Measurements from ENCODE around the gene LIM2. TPM values are rescaled to one million over a fixed set of nuclear protein-coding genes. Genes with fewer than 3 reads are reported as not detected.
A peak's percentile ranks its signal among the peaks of the same experiment; 100 is the strongest.

Gene LIM2
- total and polyA plus RNA-seq, 2 donors (not counting 1 experiment from before 2014, with no cell fraction given), result not detected

DNA sequence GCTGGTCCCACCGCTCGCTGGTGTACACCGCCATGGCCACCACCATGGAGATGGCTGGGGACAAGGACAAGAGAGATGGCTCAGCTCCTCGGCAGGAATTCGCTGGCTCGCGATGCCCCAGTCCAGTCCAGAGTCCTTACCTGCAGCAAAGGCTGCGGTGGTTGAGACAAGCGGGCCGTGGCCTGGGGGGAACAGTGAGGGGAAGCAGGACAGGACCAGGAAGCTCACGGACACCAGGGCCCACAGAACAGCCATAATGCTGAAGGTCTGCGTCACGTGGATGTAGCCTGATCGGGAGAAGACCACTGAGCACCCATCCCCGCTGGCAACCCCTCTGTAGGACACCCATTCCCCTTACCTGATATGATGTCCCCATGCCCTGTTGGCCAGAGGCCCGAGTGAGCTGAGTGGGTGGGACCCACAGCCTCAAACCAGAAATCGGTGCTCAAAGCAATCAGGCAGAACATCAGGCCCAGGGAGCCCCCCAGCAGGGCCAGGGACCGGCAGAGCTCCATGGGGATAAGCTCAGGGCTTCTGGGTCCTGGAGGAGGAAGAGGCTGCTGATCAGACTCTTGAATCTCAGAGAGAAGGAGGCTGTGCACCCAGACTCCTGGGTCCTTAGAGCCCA is 15.6 kb downstream of the LIM2 start:
- WGBS (ENCODE audit: insufficient coverage), result 82% methylated on average over 18 of the region's 18 CpGs
- H3K27me3 ChIP-seq (replicated peaks in 1 of 4; ENCODE audit: control extremely low read depth in 1 of 4, control insufficient read depth in 3 of 4, insufficient read depth in 4 of 4, low read length in 3 of 4), result no peaks in the 10 kb centered on the region
- ChIA-PET CTCF (interaction anchor here (0.9 to 1.6 kb wide), 2 partner anchors 32 to 46 kb away, joined by 3 read pairs; partner anchors contain the start of gene SIGLEC10), POLR2A (no interaction called here)
- H3K36me3 ChIP-seq (replicated peaks in 1 of 2; ENCODE audit: control extremely low read depth in 1 of 2, control insufficient read depth in 1 of 2, extremely low read depth in 1 of 2, insufficient read depth in 2 of 2, low read length in 1 of 2), result no peaks in the 10 kb centered on the region
- H3K4me3 Mint-ChIP-seq, result no peak overlapping the region
- peaks cover 0 to 19% of the 10 kb centered on the region in 2 donors for H3K4me1 ChIP-seq (ENCODE audit: control insufficient read depth in 2 of 2, insufficient read depth in 2 of 2, low read length in 2 of 2)
- TF ChIP-seq EZH2 (IDR thresholded peaks at IDR 0.05; ENCODE audit: borderline replicate concordance, insufficient read depth, low read depth, low read length, poor library complexity, severe bottlenecking), result no peak
- TF ChIP-seq, protein P1, sequence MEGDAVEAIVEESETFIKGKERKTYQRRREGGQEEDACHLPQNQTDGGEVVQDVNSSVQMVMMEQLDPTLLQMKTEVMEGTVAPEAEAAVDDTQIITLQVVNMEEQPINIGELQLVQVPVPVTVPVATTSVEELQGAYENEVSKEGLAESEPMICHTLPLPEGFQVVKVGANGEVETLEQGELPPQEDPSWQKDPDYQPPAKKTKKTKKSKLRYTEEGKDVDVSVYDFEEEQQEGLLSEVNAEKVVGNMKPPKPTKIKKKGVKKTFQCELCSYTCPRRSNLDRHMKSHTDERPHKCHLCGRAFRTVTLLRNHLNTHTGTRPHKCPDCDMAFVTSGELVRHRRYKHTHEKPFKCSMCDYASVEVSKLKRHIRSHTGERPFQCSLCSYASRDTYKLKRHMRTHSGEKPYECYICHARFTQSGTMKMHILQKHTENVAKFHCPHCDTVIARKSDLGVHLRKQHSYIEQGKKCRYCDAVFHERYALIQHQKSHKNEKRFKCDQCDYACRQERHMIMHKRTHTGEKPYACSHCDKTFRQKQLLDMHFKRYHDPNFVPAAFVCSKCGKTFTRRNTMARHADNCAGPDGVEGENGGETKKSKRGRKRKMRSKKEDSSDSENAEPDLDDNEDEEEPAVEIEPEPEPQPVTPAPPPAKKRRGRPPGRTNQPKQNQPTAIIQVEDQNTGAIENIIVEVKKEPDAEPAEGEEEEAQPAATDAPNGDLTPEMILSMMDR (IDR thresholded peaks at IDR 0.05), result no peak
- H4K20me1 ChIP-seq (ENCODE audit: control insufficient read depth, insufficient read depth, low read length, poor library complexity, severe bottlenecking), result no peaks in the 10 kb centered on the region
- no peaks in the 10 kb centered on the region for H3K27me3 Mint-ChIP-seq
- intact Hi-C loops (cut with micrococcal nuclease), result no loop called here
- peaks cover 15% of the 10 kb centered on the region for H3K4me1 Mint-ChIP-seq
- H3K9ac ChIP-seq (ENCODE audit: low read length), result no peak overlapping the region
- peak overlapping the region; percentile 38 for H2AFZ ChIP-seq (ENCODE audit: insufficient read depth, low read depth, low read length, poor library complexity, severe bottlenecking)
- no peak overlapping the region for H3K27ac Mint-ChIP-seq
- H3K4me3 ChIP-seq (ENCODE audit: control extremely low read depth in 1 of 5, extremely low read depth in 1 of 5, insufficient read depth in 1 of 5, low read depth in 2 of 5, low read length in 4 of 5), result no peak overlapping the region
- H3K4me2 ChIP-seq (replicated peaks; ENCODE audit: low read depth, low read length, poor library complexity, severe bottlenecking), result peak overlapping the region; percentile 19
- ATAC-seq (ENCODE audit: low read depth), result no peak
- H3K27ac ChIP-seq (ENCODE audit: low read length in 2 of 2), result no peak overlapping the region
- H3K9me3 Mint-ChIP-seq (ENCODE audit: insufficient read depth), result no peaks in the 10 kb centered on the region
- no peak for DNase-seq
- no peaks in the 10 kb centered on the region for H3K79me2 ChIP-seq (ENCODE audit: control insufficient read depth, insufficient read depth, low read length)
- H3K9me3 ChIP-seq (ENCODE audit: control extremely low read depth in 1 of 3, control insufficient read depth in 2 of 3, insufficient read depth in 1 of 3, low read length in 2 of 3), result no peaks in the 10 kb centered on the region

DNA sequence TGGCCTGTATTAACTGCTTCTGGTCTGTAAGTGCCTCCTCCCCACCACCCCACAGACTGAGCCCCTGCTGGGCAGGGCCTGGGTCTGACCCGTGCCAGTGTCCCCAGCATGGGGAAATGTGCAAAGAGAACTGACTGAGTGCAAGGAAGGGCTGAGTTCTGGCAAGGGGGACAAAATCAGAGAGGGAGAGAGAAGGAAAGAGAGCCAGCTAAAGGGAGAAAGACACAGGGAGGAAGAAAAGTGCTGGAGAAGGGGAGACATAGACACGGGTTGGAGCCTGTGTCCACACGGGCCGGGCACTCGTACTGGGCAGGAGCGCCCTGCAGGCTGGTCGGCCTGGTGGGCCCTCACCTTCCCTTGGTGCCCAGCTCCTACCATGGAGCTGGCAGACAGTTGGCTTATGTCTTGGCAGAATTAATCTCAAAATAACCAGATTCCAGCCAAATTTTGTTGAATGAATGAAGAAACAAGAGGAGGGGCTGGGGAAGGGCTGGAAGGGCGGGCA is 16.5 kb downstream of the LIM2 start:
- no peak for ATAC-seq (ENCODE audit: low read depth)
- H3K4me1 Mint-ChIP-seq, result peaks cover 15% of the 10 kb centered on the region
- H3K79me2 ChIP-seq (ENCODE audit: control insufficient read depth, insufficient read depth, low read length), result peaks cover 6% of the 10 kb centered on the region
- no peaks in the 10 kb centered on the region for H3K27me3 ChIP-seq (replicated peaks in 1 of 4; ENCODE audit: control extremely low read depth in 1 of 4, control insufficient read depth in 3 of 4, insufficient read depth in 4 of 4, low read length in 3 of 4)
- no peak overlapping the region for H3K9ac ChIP-seq (ENCODE audit: low read length)
- H3K4me3 Mint-ChIP-seq, result no peak overlapping the region
- no peak overlapping the region for H3K4me2 ChIP-seq (replicated peaks; ENCODE audit: low read depth, low read length, poor library complexity, severe bottlenecking)
- no peak overlapping the region for H3K27ac ChIP-seq (ENCODE audit: low read length in 2 of 2)
- no peaks in the 10 kb centered on the region for H3K27me3 Mint-ChIP-seq
- no peak overlapping the region for H2AFZ ChIP-seq (ENCODE audit: insufficient read depth, low read depth, low read length, poor library complexity, severe bottlenecking)
- H3K4me3 ChIP-seq (ENCODE audit: control extremely low read depth in 1 of 5, extremely low read depth in 1 of 5, insufficient read depth in 1 of 5, low read depth in 2 of 5, low read length in 4 of 5), result no peak overlapping the region
- H3K27ac Mint-ChIP-seq, result no peak overlapping the region
- no peaks in the 10 kb centered on the region for H3K36me3 ChIP-seq (replicated peaks in 1 of 2; ENCODE audit: control extremely low read depth in 1 of 2, control insufficient read depth in 1 of 2, extremely low read depth in 1 of 2, insufficient read depth in 2 of 2, low read length in 1 of 2)
- intact Hi-C loops (cut with micrococcal nuclease), result no loop called here
- no peaks in the 10 kb centered on the region for H3K9me3 Mint-ChIP-seq (ENCODE audit: insufficient read depth)
- peaks cover 0 to 25% of the 10 kb centered on the region in 2 donors for H3K4me1 ChIP-seq (ENCODE audit: control insufficient read depth in 2 of 2, insufficient read depth in 2 of 2, low read length in 2 of 2)
- DNase-seq, result no peak
- CTCF ChIA-PET, result interaction anchor here (0.9 kb wide), 1 partner anchor 32 kb away, joined by 3 read pairs; no protein-coding TSS in a partner anchor
- POLR2A ChIA-PET, result no interaction called here
- no peak for TF ChIP-seq EZH2 (IDR thresholded peaks at IDR 0.05; ENCODE audit: borderline replicate concordance, insufficient read depth, low read depth, low read length, poor library complexity, severe bottlenecking)
- TF ChIP-seq, protein P1 (IDR thresholded peaks at IDR 0.05), result no peak
- 94% methylated on average over 8 of the region's 8 CpGs for WGBS (ENCODE audit: insufficient coverage)
- no peaks in the 10 kb centered on the region for H3K9me3 ChIP-seq (ENCODE audit: control extremely low read depth in 1 of 3, control insufficient read depth in 2 of 3, insufficient read depth in 1 of 3, low read length in 2 of 3)
- no peaks in the 10 kb centered on the region for H4K20me1 ChIP-seq (ENCODE audit: control insufficient read depth, insufficient read depth, low read length, poor library complexity, severe bottlenecking)

All from B cell (primary cell).